HepG2 (cell line): ENCODE results near the gene ITIH3. TPM values are rescaled to one million over a fixed set of nuclear protein-coding genes. Genes with fewer than 3 reads are reported as not detected.

ENCODE experiments used
- BORCS8-MEF2B ChIP-seq: sonication (generic); formaldehyde crosslinking; IDR thresholded peaks from 2 replicates; pipeline ENCODE4 v1.8.0; 2022; ENCODE audit warnings: mild to moderate bottlenecking, missing genetic modification reagents
- CENPT ChIP-seq: sonication (generic); formaldehyde crosslinking; IDR thresholded peaks from 2 replicates; pipeline ENCODE4 v1.8.0; 2022; ENCODE audit warnings: low read depth, mild to moderate bottlenecking, moderate library complexity, missing genetic modification reagents
- MIXL1 ChIP-seq: IDR thresholded peaks from 2 replicates; pipeline ENCODE4 v1.6.1; 2016
- PPARG ChIP-seq: conservative IDR thresholded peaks from 2 replicates; pipeline ENCODE4 v1.6.1; 2016; ENCODE audit warnings: missing biosample characterization, missing genetic modification reagents
- SNAPC2 ChIP-seq: sonication (generic); formaldehyde crosslinking; IDR thresholded peaks from 2 replicates; pipeline ENCODE4 v1.8.1; 2022; ENCODE audit warnings: mild to moderate bottlenecking, missing genetic modification reagents
- SOX5 ChIP-seq: IDR thresholded peaks from 2 replicates; pipeline ENCODE4 v1.6.1; 2016; ENCODE audit warnings: borderline replicate concordance
- SP5 ChIP-seq: IDR thresholded peaks from 2 replicates; pipeline ENCODE4 v1.6.1; 2016; ENCODE audit warnings: low read depth, borderline replicate concordance
- STAG1 ChIP-seq: sonication (generic); formaldehyde crosslinking; IDR thresholded peaks from 2 replicates; pipeline ENCODE4 v1.4.0; 2020; ENCODE audit warnings: missing genetic modification reagents
- ZBTB38 ChIP-seq: sonication (generic); formaldehyde crosslinking; IDR thresholded peaks from 2 replicates; pipeline ENCODE4 v1.5.1; 2020; ENCODE audit warnings: mild to moderate bottlenecking, missing genetic modification reagents
- ZMYM3 ChIP-seq: sonication (generic); formaldehyde crosslinking; IDR thresholded peaks from 2 replicates; pipeline ENCODE4 v1.5.1; 2020; ENCODE audit warnings: mild to moderate bottlenecking, missing genetic modification reagents
- ZNF546 ChIP-seq: sonication (generic); formaldehyde crosslinking; conservative IDR thresholded peaks from 2 replicates; pipeline ENCODE4 v1.8.1; 2023; ENCODE audit warnings: mild to moderate bottlenecking, missing genetic modification reagents
- ZNF589 ChIP-seq: sonication (generic); formaldehyde crosslinking; conservative IDR thresholded peaks from 2 replicates; pipeline ENCODE4 v1.8.0; 2022; ENCODE audit warnings: mild to moderate bottlenecking, moderate library complexity, missing genetic modification reagents
- ZNF766 ChIP-seq: sonication (generic); formaldehyde crosslinking; IDR thresholded peaks from 2 replicates; pipeline ENCODE4 v1.5.0; 2020; ENCODE audit warnings: missing genetic modification reagents, borderline replicate concordance
- ZNF782 ChIP-seq: sonication (generic); formaldehyde crosslinking; IDR thresholded peaks from 2 replicates; pipeline ENCODE4 v1.4.0; 2020; ENCODE audit warnings: missing genetic modification reagents, mild to moderate bottlenecking, borderline replicate concordance
- polyA plus RNA-seq, 8 experiments: library from polyadenylated mRNA; depleted of rRNA in 3 of 8; stranded (reverse) in 7 of 8; unstranded in 1 of 8; fragments of >200 nt; fragmentation: Illumina TruSeq in 4 of 8; extraction: Trizol in 4 of 8; gene quantifications; 2 replicates each; pipeline versions ENCODE4 v1.2.1 to v1.2.3, GENCODE V29; 2011 to 2016; ENCODE audit warnings: low read depth in 4 of 8, missing spikeins in 1 of 8, mixed read lengths in 1 of 8; ENCODE audit not compliant: insufficient read depth in 1 of 8
- total RNA-seq, 5 experiments: library from RNA; depleted of rRNA; stranded (reverse); fragments of >200 nt; fragmentation: Illumina TruSeq; extraction: Trizol; gene quantifications; 2 replicates each; pipeline ENCODE4 v1.2.3, GENCODE V29; 2016; ENCODE audit warnings: low read depth in 1 of 5
- TF ChIP-seq, protein P1 (sequence below): sonication (generic); formaldehyde crosslinking; IDR thresholded peaks from 2 replicates; pipeline ENCODE4 v1.8.0; 2022; ENCODE audit warnings: missing genetic modification reagents, mild to moderate bottlenecking, borderline replicate concordance
- TF ChIP-seq, protein P2 (sequence below): sonication (generic); formaldehyde crosslinking; IDR thresholded peaks from 2 replicates; pipeline ENCODE4 v1.5.0; 2020; ENCODE audit warnings: mild to moderate bottlenecking, missing genetic modification reagents, moderate library complexity
- TF ChIP-seq, protein P3 (sequence below): IDR thresholded peaks from 2 replicates; pipeline ENCODE4 v1.6.1; 2012; ENCODE audit warnings: low read depth, low read length, improper control_type of control experiment
- TF ChIP-seq, protein P4 (sequence below): sonication (generic); formaldehyde crosslinking; IDR thresholded peaks from 2 replicates; pipeline ENCODE4 v1.4.0; 2020; ENCODE audit warnings: missing genetic modification reagents

The ITIH3 gene
- total and polyA plus RNA-seq, 2 of the 13 experiments (the other 11 are each of a cell fraction or from before 2014, with no cell fraction given): 105 to 632 TPM

DNA sequence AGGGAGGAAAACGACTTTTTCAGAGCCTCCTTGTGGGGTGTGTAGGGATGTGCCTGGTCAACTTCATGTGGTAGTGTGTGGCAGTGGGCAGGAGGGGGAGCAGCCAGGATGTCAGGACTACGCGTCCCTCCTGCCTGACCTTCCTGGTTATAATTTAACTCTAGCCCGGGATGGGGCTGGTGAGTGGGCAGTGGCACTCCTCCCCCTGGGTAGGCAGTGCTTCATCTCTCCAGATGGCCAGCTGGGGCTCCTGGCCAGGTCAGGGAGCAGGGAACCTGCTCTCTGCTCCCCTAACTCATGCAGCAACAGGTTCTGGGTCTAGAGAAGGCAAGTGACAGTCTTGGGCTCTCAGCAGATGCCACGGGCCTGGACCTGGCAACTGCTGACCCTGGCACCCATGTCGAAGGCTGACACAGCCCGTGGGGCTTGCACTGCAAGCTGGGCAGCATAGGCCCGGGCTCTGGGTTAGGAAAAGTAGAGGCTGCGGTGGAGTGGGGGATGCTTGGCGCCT lies 33.3 kb downstream of the ITIH3 start (continued):
- TF ChIP-seq, protein P1, sequence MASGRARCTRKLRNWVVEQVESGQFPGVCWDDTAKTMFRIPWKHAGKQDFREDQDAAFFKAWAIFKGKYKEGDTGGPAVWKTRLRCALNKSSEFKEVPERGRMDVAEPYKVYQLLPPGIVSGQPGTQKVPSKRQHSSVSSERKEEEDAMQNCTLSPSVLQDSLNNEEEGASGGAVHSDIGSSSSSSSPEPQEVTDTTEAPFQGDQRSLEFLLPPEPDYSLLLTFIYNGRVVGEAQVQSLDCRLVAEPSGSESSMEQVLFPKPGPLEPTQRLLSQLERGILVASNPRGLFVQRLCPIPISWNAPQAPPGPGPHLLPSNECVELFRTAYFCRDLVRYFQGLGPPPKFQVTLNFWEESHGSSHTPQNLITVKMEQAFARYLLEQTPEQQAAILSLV (CRISPR knock-in tag): no peak
- TF ChIP-seq ZNF782 (CRISPR knock-in tag) (no peak), CENPT (CRISPR knock-in tag) (no peak), SP5 (CRISPR knock-in tag) (0 out of 2 replicates have a peak, but pooled peaks have one; percentile 39), ZNF589 (CRISPR knock-in tag) (no peak), PPARG (CRISPR knock-in tag) (peak; percentile 37; the same call in 1 of the 2 replicates), SNAPC2 (CRISPR knock-in tag) (0 out of 2 replicates have a peak, but pooled peaks have one; percentile 48), STAG1 (CRISPR knock-in tag) (peak; percentile 58), ZNF766 (CRISPR knock-in tag) (no peak), MIXL1 (0 out of 2 replicates have a peak, but pooled peaks have one; percentile 18), ZBTB38 (no peak), ZNF546 (CRISPR knock-in tag) (peak; percentile 100), BORCS8-MEF2B (CRISPR knock-in tag) (peak; percentile 41; the same call in 1 of the 2 replicates), SOX5 (CRISPR knock-in tag) (0 out of 2 replicates have a peak, but pooled peaks have one; percentile 30), ZMYM3 (peak; percentile 44; the same call in 1 of the 2 replicates)
- TF ChIP-seq, protein P2, sequence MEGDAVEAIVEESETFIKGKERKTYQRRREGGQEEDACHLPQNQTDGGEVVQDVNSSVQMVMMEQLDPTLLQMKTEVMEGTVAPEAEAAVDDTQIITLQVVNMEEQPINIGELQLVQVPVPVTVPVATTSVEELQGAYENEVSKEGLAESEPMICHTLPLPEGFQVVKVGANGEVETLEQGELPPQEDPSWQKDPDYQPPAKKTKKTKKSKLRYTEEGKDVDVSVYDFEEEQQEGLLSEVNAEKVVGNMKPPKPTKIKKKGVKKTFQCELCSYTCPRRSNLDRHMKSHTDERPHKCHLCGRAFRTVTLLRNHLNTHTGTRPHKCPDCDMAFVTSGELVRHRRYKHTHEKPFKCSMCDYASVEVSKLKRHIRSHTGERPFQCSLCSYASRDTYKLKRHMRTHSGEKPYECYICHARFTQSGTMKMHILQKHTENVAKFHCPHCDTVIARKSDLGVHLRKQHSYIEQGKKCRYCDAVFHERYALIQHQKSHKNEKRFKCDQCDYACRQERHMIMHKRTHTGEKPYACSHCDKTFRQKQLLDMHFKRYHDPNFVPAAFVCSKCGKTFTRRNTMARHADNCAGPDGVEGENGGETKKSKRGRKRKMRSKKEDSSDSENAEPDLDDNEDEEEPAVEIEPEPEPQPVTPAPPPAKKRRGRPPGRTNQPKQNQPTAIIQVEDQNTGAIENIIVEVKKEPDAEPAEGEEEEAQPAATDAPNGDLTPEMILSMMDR: peak; percentile 76
- TF ChIP-seq, protein P3, sequence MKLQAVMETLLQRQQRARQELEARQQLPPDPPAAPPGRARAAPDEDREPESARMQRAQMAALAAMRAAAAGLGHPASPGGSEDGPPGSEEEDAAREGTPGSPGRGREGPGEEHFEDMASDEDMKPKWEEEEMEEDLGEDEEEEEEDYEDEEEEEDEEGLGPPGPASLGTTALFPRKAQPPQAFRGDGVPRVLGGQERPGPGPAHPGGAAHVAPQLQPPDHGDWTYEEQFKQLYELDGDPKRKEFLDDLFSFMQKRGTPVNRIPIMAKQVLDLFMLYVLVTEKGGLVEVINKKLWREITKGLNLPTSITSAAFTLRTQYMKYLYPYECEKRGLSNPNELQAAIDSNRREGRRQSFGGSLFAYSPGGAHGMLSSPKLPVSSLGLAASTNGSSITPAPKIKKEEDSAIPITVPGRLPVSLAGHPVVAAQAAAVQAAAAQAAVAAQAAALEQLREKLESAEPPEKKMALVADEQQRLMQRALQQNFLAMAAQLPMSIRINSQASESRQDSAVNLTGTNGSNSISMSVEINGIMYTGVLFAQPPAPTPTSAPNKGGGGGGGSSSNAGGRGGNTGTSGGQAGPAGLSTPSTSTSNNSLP: no peak
- TF ChIP-seq, protein P4, sequence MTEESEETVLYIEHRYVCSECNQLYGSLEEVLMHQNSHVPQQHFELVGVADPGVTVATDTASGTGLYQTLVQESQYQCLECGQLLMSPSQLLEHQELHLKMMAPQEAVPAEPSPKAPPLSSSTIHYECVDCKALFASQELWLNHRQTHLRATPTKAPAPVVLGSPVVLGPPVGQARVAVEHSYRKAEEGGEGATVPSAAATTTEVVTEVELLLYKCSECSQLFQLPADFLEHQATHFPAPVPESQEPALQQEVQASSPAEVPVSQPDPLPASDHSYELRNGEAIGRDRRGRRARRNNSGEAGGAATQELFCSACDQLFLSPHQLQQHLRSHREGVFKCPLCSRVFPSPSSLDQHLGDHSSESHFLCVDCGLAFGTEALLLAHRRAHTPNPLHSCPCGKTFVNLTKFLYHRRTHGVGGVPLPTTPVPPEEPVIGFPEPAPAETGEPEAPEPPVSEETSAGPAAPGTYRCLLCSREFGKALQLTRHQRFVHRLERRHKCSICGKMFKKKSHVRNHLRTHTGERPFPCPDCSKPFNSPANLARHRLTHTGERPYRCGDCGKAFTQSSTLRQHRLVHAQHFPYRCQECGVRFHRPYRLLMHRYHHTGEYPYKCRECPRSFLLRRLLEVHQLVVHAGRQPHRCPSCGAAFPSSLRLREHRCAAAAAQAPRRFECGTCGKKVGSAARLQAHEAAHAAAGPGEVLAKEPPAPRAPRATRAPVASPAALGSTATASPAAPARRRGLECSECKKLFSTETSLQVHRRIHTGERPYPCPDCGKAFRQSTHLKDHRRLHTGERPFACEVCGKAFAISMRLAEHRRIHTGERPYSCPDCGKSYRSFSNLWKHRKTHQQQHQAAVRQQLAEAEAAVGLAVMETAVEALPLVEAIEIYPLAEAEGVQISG: peak; percentile 43
